Fibroblast of lung (primary cell): ENCODE data around the gene CREG1. TPM values are rescaled to one million over a fixed set of nuclear protein-coding genes. Genes with fewer than 3 reads are reported as not detected.

Source experiments
- DNase-seq, 2 donors: peaks; one replicate each; pipeline versions ENCODE4 v3.0.0 to v3.0.0-alpha.2; 2010; ENCODE audit warnings: low read depth in 2 of 2
- H2AFZ ChIP-seq: 2 replicates; pipeline ENCODE4 v1.5.1; 2012; ENCODE audit warnings: low read length, control low read depth, inconsistent platforms
- H3K27ac ChIP-seq: 2 replicates; pipeline ENCODE4 v1.5.1; 2011; ENCODE audit warnings: low read length, control low read depth; ENCODE audit not compliant: insufficient read depth
- H3K27me3 ChIP-seq: 2 replicates; pipeline ENCODE4 v1.5.1; 2011; ENCODE audit warnings: mild to moderate bottlenecking, low read length; ENCODE audit not compliant: control insufficient read depth, insufficient read depth
- H3K36me3 ChIP-seq: 2 replicates; pipeline ENCODE4 v1.5.1; 2011; ENCODE audit warnings: low read length; ENCODE audit not compliant: control insufficient read depth, insufficient read depth
- H3K4me1 ChIP-seq: 2 replicates; pipeline ENCODE4 v1.5.1; 2011; ENCODE audit warnings: low read length; ENCODE audit not compliant: control insufficient read depth, insufficient read depth; ENCODE audit errors: extremely low read depth
- H3K4me2 ChIP-seq: 2 replicates; pipeline ENCODE4 v1.5.1; 2011; ENCODE audit warnings: low read length, control low read depth; ENCODE audit not compliant: insufficient read depth; ENCODE audit errors: extremely low read depth
- H3K4me3 ChIP-seq, 4 experiments: fragments of 200-600 bp in 1 of 4; sonication (generic) in 1 of 4; replicated peaks in 1 of 4; 2 replicates each; pipeline ENCODE4 v1.5.1; 2011 to 2016; ENCODE audit warnings: low read length in 4 of 4, low read depth in 3 of 4, mild to moderate bottlenecking in 3 of 4, control low read depth in 2 of 4, inconsistent platforms in 1 of 4, mixed read lengths in 1 of 4; ENCODE audit not compliant: insufficient read depth in 1 of 4; ENCODE audit errors: control extremely low read depth in 1 of 4
- H3K79me2 ChIP-seq: 2 replicates; pipeline ENCODE4 v1.5.1; 2012; ENCODE audit warnings: mild to moderate bottlenecking, low read length, inconsistent platforms; ENCODE audit not compliant: control insufficient read depth, insufficient read depth
- H3K9ac ChIP-seq: 2 replicates; pipeline ENCODE4 v1.5.1; 2011; ENCODE audit warnings: mild to moderate bottlenecking, low read length, control low read depth; ENCODE audit not compliant: insufficient read depth
- H3K9me3 ChIP-seq: 2 replicates; pipeline ENCODE4 v1.5.1; 2012; ENCODE audit warnings: low read depth, low read length; ENCODE audit not compliant: control insufficient read depth, insufficient read depth
- H4K20me1 ChIP-seq: 2 replicates; pipeline ENCODE4 v1.5.1; 2011; ENCODE audit warnings: low read length; ENCODE audit not compliant: control insufficient read depth, insufficient read depth; ENCODE audit errors: extremely low read depth
- EZH2 ChIP-seq: IDR thresholded peaks from 2 replicates; pipeline ENCODE4 v1.5.1; 2012; ENCODE audit warnings: low read length, control low read depth, mild to moderate bottlenecking; ENCODE audit errors: missing control alignments
- polyA plus RNA-seq, 2 donors: library from polyadenylated mRNA; depleted of rRNA in 1 of 2; stranded (reverse) in 1 of 2; unstranded in 1 of 2; fragments of >200 nt; gene quantifications; 2 replicates each; pipeline ENCODE4 v1.2.1, GENCODE V29; 2011 to 2012; ENCODE audit warnings: missing spikeins in 1 of 2
- total RNA-seq: library from RNA; depleted of rRNA; stranded (reverse); fragments of >200 nt; gene quantifications from 2 replicates; pipeline ENCODE4 v1.2.1, GENCODE V29; 2014
- TF ChIP-seq, protein P1 (sequence below), 2 donors: IDR thresholded peaks in 1 of 2; conservative IDR thresholded peaks in 1 of 2; 1 replicate in 1 of 2; 2 replicates in 1 of 2; pipeline ENCODE4 v1.5.1; 2011 to 2012; ENCODE audit warnings: low read length in 2 of 2, control low read depth in 1 of 2, inconsistent platforms in 1 of 2, low read depth in 1 of 2, mild to moderate bottlenecking in 1 of 2

Gene CREG1
- total and polyA plus RNA-seq, 2 donors (not counting 1 experiment from before 2014, with no cell fraction given) = 58.5 to 75.5 TPM

- peaks cover 3% of the 10 kb centered on the region for H3K27me3 ChIP-seq
- no peak overlapping the region for H2AFZ ChIP-seq
- no peak overlapping the region for H3K4me2 ChIP-seq
- H3K4me1 ChIP-seq = no peaks in the 10 kb centered on the region
- no peaks in the 10 kb centered on the region for H3K79me2 ChIP-seq
- no peaks in the 10 kb centered on the region for H4K20me1 ChIP-seq
- no peaks in the 10 kb centered on the region for H3K9me3 ChIP-seq
- H3K9ac ChIP-seq = no peak overlapping the region
- no peak overlapping the region for H3K27ac ChIP-seq
- no peak for DNase-seq
- H3K36me3 ChIP-seq = no peaks in the 10 kb centered on the region
- no peak for TF ChIP-seq EZH2
- TF ChIP-seq, protein P1, sequence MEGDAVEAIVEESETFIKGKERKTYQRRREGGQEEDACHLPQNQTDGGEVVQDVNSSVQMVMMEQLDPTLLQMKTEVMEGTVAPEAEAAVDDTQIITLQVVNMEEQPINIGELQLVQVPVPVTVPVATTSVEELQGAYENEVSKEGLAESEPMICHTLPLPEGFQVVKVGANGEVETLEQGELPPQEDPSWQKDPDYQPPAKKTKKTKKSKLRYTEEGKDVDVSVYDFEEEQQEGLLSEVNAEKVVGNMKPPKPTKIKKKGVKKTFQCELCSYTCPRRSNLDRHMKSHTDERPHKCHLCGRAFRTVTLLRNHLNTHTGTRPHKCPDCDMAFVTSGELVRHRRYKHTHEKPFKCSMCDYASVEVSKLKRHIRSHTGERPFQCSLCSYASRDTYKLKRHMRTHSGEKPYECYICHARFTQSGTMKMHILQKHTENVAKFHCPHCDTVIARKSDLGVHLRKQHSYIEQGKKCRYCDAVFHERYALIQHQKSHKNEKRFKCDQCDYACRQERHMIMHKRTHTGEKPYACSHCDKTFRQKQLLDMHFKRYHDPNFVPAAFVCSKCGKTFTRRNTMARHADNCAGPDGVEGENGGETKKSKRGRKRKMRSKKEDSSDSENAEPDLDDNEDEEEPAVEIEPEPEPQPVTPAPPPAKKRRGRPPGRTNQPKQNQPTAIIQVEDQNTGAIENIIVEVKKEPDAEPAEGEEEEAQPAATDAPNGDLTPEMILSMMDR (conservative IDR thresholded peaks at IDR 0.05 in 1 of 2, IDR thresholded peaks at IDR 0.05 in 1 of 2; ENCODE audit: low read depth in 1 of 2, low read length in 2 of 2) = no peak
- no peak overlapping the region for H3K4me3 ChIP-seq
Observed at GRCh38 chr1:167499106-167499505, 54.5 kb downstream of the CREG1 start.

- DNase-seq = no peak
- Histone ChIP-seq H3K4me3 (no peak overlapping the region), H2AFZ (no peak overlapping the region), H3K4me1 (no peaks in the 10 kb centered on the region), H3K27ac (no peak overlapping the region), H3K27me3 (peaks cover 2% of the 10 kb centered on the region), H4K20me1 (no peaks in the 10 kb centered on the region), H3K4me2 (no peak overlapping the region), H3K9ac (no peak overlapping the region), H3K36me3 (no peaks in the 10 kb centered on the region), H3K9me3 (no peaks in the 10 kb centered on the region), H3K79me2 (no peaks in the 10 kb centered on the region)
- TF ChIP-seq EZH2 = no peak
- TF ChIP-seq, protein P1 (conservative IDR thresholded peaks at IDR 0.05 in 1 of 2, IDR thresholded peaks at IDR 0.05 in 1 of 2; ENCODE audit: low read depth in 1 of 2, low read length in 2 of 2) = no peak
Observed at GRCh38 chr1:167496797-167497619, 56.6 kb downstream of the CREG1 start.

DNA sequence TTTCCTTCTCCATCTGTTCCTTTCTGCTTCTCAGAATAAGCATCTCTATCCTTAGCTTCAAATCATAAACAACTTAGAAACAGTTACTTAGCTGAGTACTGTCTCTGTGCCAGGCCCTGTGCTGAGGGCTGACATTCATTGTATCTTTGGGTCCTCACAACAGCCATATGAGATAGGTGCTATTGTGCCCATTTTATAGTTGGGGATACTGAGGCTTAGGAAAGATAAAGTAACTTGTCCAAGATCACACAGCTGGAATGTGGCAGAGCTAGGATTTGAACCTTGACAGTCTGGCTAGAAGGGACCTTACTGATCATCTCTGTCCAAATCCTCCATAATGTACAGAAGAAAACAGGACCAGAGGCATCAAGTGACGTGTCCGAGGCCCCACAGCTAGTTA lies 60.2 kb downstream of the CREG1 start:
- DNase-seq = no peak
- H3K4me2 ChIP-seq = no peak overlapping the region
- no peak overlapping the region for H3K9ac ChIP-seq
- H3K79me2 ChIP-seq = no peaks in the 10 kb centered on the region
- no peaks in the 10 kb centered on the region for H3K27me3 ChIP-seq
- no peak for TF ChIP-seq EZH2
- TF ChIP-seq, protein P1 (conservative IDR thresholded peaks at IDR 0.05 in 1 of 2, IDR thresholded peaks at IDR 0.05 in 1 of 2; ENCODE audit: low read depth in 1 of 2, low read length in 2 of 2) = no peak
- no peaks in the 10 kb centered on the region for H3K4me1 ChIP-seq
- H3K36me3 ChIP-seq = no peaks in the 10 kb centered on the region
- H3K4me3 ChIP-seq = no peak overlapping the region
- H3K9me3 ChIP-seq = no peaks in the 10 kb centered on the region
- no peaks in the 10 kb centered on the region for H4K20me1 ChIP-seq
- H2AFZ ChIP-seq = no peak overlapping the region
- H3K27ac ChIP-seq = no peak overlapping the region
